ENCODE measurements around the gene KAZN. TPM values are rescaled to one million over a fixed set of nuclear protein-coding genes. Genes with fewer than 3 reads are reported as not detected.

Gene KAZN
- total RNA-seq, 4 donors from 2014 or later = 9.2 to 30.6 (median 21.2) TPM

GRCh38 chr1:14677292-14677971 lies 78.9 kb downstream of the KAZN start:
- TF ChIP-seq CTCF (IDR thresholded peaks at IDR 0.05) = no peak
- DNase-seq (ENCODE audit: low spot score) (no peak), ATAC-seq (ENCODE audit: low FRiP score) (no peak)

GRCh38 chr1:14678011-14678638 lies 79.6 kb downstream of the KAZN start:
- DNase-seq (ENCODE audit: low spot score) (no peak), ATAC-seq (ENCODE audit: low FRiP score) (no peak)
- TF ChIP-seq CTCF (IDR thresholded peaks at IDR 0.05) = no peak

- ATAC-seq (ENCODE audit: low FRiP score) = no peak
- no peak for TF ChIP-seq CTCF (IDR thresholded peaks at IDR 0.05)
- no peak for DNase-seq (ENCODE audit: low spot score)
Observed at GRCh38 chr1:14679027-14679688, 80.7 kb downstream of the KAZN start.

- DNase-seq (ENCODE audit: low spot score) (no peak), ATAC-seq (ENCODE audit: low FRiP score) (no peak)
- TF ChIP-seq CTCF (IDR thresholded peaks at IDR 0.05) = no peak
Observed at GRCh38 chr1:14681182-14681581, 82.7 kb downstream of the KAZN start.

- DNase-seq (ENCODE audit: low spot score) = no peak
- no peak for ATAC-seq (ENCODE audit: low FRiP score)
- TF ChIP-seq CTCF (IDR thresholded peaks at IDR 0.05) = no peak
Observed at GRCh38 chr1:14682941-14683621, 84.6 kb downstream of the KAZN start.

- no peak for ATAC-seq (ENCODE audit: low FRiP score)
- TF ChIP-seq CTCF (IDR thresholded peaks at IDR 0.05) = no peak
- DNase-seq (ENCODE audit: low spot score) = no peak
Observed at GRCh38 chr1:14685078-14685477, 86.6 kb downstream of the KAZN start.

Measured in omental fat pad (tissue), 4 donors.